Testis (tissue), 3 donors: Measurements from ENCODE around the gene RAPGEF6. TPM values are rescaled to one million over a fixed set of nuclear protein-coding genes. Genes with fewer than 3 reads are reported as not detected.

Experiments used
- DNase-seq: peaks from one replicate; pipeline ENCODE4 v3.0.0-alpha.2; 2019
- H3K27ac ChIP-seq, 2 donors: fragments of 200-600 bp; sonication (generic); one replicate each; pipeline ENCODE4 v1.5.1; 2019
- H3K27me3 ChIP-seq: fragments of 200-600 bp; sonication (generic); one replicate; pipeline ENCODE4 v1.5.1; 2019
- H3K36me3 ChIP-seq: fragments of 200-600 bp; sonication (generic); one replicate; pipeline ENCODE4 v1.5.1; 2017; ENCODE audit warnings: low read depth; ENCODE audit errors: missing control alignments
- H3K4me1 ChIP-seq: fragments of 200-600 bp; sonication (generic); one replicate; pipeline ENCODE4 v1.5.1; 2019
- H3K4me3 ChIP-seq, 2 donors: fragments of 200-600 bp; sonication (generic); one replicate each; pipeline ENCODE4 v1.5.1; 2017 to 2019
- H3K9me3 ChIP-seq: fragments of 200-600 bp; sonication (generic); one replicate; pipeline ENCODE4 v1.5.1; 2017
- CTCF ChIP-seq, 3 experiments: fragments of 450-650 bp in 2 of 3; fragments of 200-600 bp in 1 of 3; sonication (generic) in 1 of 3; IDR thresholded peaks; one replicate each; pipeline ENCODE4 v1.5.1; 2016 to 2019; ENCODE audit warnings: antibody characterized with exemption in 3 of 3, mild to moderate bottlenecking in 2 of 3, moderate library complexity in 1 of 3
- POLR2A ChIP-seq: fragments of 450-650 bp; IDR thresholded peaks from one replicate; pipeline ENCODE4 v1.6.1; 2017; ENCODE audit warnings: antibody characterized with exemption, mild to moderate bottlenecking, moderate library complexity
- WGBS, 2 donors: methylation state at CpG; one replicate each; pipeline ENCODE4 v1.1.5; 2018; 5-methylcytosine and 5-hydroxymethylcytosine counted together
- intact Hi-C: fragments of 100-400 bp; cut with DNase I; formaldehyde crosslinking; loops from one replicate; pipeline ENCODE4 v1.15.1; 2023; ENCODE audit warnings: low total_unique reads
- polyA plus RNA-seq: library from polyadenylated mRNA; stranded (reverse); fragments of 350-450 nt; fragmentation: Illumina TruSeq; extraction: RNeasy Lipid Tissue Mini Kit (QIAGEN cat#74804); gene quantifications from one replicate; pipeline ENCODE4 v1.2.3, GENCODE V29; 2014; ENCODE audit warnings: low read depth, low replicate concordance; ENCODE audit not compliant: insufficient read depth
- total RNA-seq, 2 donors: library from RNA; depleted of rRNA; stranded (reverse); fragments of >200 nt; gene quantifications; one replicate each; pipeline ENCODE4 v1.2.3, GENCODE V29; 2016

RAPGEF6 gene
- total and polyA plus RNA-seq, 3 donors from 2014 or later = 27.6 to 59.0 (median 40.1) TPM

GRCh38 chr5:131671994-131672655 is 37.1 kb upstream of the RAPGEF6 start:
- 22 to 29% methylated on average over 2 of the region's 2 CpGs for WGBS, 2 donors
- intact Hi-C loops = no loop called here
- no peak overlapping the region for H3K4me3 ChIP-seq
- DNase-seq = peak; percentile 38
- peaks cover 21% of the 10 kb centered on the region for H3K4me1 ChIP-seq
- peak overlapping the region; percentile 56 to 76 for H3K27ac ChIP-seq
- H3K36me3 ChIP-seq = no peaks in the 10 kb centered on the region
- H3K9me3 ChIP-seq = no peaks in the 10 kb centered on the region
- no peaks in the 10 kb centered on the region for H3K27me3 ChIP-seq
- TF ChIP-seq CTCF (IDR thresholded peaks at IDR 0.05) (no peak), POLR2A (no peak)

- intact Hi-C loops = no loop called here
- TF ChIP-seq CTCF (IDR thresholded peaks at IDR 0.05) (no peak), POLR2A (no peak)
- no peaks in the 10 kb centered on the region for H3K36me3 ChIP-seq
- H3K4me3 ChIP-seq = no peak overlapping the region
- no peaks in the 10 kb centered on the region for H3K27me3 ChIP-seq
- H3K4me1 ChIP-seq = peaks cover 21% of the 10 kb centered on the region
- H3K27ac ChIP-seq = peak overlapping the region; percentile 56 to 76
- DNase-seq = no peak
- H3K9me3 ChIP-seq = no peaks in the 10 kb centered on the region
Observed at GRCh38 chr5:131671409-131671808, 36.4 kb upstream of the RAPGEF6 start.

GRCh38 chr5:131664929-131665328 is 29.9 kb upstream of the RAPGEF6 start:
- TF ChIP-seq POLR2A (no peak), CTCF (IDR thresholded peaks at IDR 0.05) (no peak)
- Histone ChIP-seq H3K4me3 (no peak overlapping the region), H3K27ac (no peak overlapping the region), H3K4me1 (no peaks in the 10 kb centered on the region), H3K9me3 (no peaks in the 10 kb centered on the region), H3K36me3 (no peaks in the 10 kb centered on the region), H3K27me3 (no peaks in the 10 kb centered on the region)
- WGBS, 2 donors = 88 to 95% methylated on average over 1 of the region's 1 CpG
- no peak for DNase-seq
- intact Hi-C loops = no loop called here

- Histone ChIP-seq H3K4me3 (no peak overlapping the region), H3K27ac (no peak overlapping the region), H3K27me3 (no peaks in the 10 kb centered on the region), H3K4me1 (no peaks in the 10 kb centered on the region), H3K9me3 (no peaks in the 10 kb centered on the region), H3K36me3 (no peaks in the 10 kb centered on the region)
- no peak for DNase-seq
- intact Hi-C loops = no loop called here
- TF ChIP-seq CTCF (IDR thresholded peaks at IDR 0.05) = no peak
- no peak for TF ChIP-seq POLR2A
- 92 to 100% methylated on average over 1 of the region's 1 CpG for WGBS, 2 donors
Observed at GRCh38 chr5:131661933-131662332, 26.9 kb upstream of the RAPGEF6 start.

GRCh38 chr5:131659841-131660240 is 24.8 kb upstream of the RAPGEF6 start:
- DNase-seq = no peak
- WGBS, 2 donors = 93 to 98% methylated on average over 8 to 9 of the region's 9 CpGs
- TF ChIP-seq CTCF (IDR thresholded peaks at IDR 0.05) (no peak), POLR2A (no peak)
- Histone ChIP-seq H3K4me1 (no peaks in the 10 kb centered on the region), H3K36me3 (no peaks in the 10 kb centered on the region), H3K4me3 (no peak overlapping the region), H3K9me3 (no peaks in the 10 kb centered on the region), H3K27ac (no peak overlapping the region), H3K27me3 (no peaks in the 10 kb centered on the region)
- intact Hi-C loops = no loop called here
